HCT116 (cell line): Measurements from ENCODE around the gene DBET.
"Not testable (repeated sequence)": the region's sequence is repeated elsewhere in the genome, so short reads cannot be mapped to it uniquely, and the experiment has no call there.

Experiments
- CTCF ChIP-seq, 3 experiments: fragments of 200-600 bp in 1 of 3; sonication (generic) in 1 of 3; IDR thresholded peaks in 2 of 3; conservative IDR thresholded peaks in 1 of 3; 2 replicates each; pipeline ENCODE4 v1.5.1; 2012 to 2017; ENCODE audit warnings: low read depth in 2 of 3, low read length in 2 of 3, antibody characterized with exemption in 1 of 3, borderline replicate concordance in 1 of 3, control low read depth in 1 of 3, mild to moderate bottlenecking in 1 of 3, mixed read lengths in 1 of 3, mixed run types in 1 of 3, moderate library complexity in 1 of 3; ENCODE audit not compliant: insufficient read depth in 1 of 3
- POLR2A ChIP-seq: IDR thresholded peaks from 2 replicates; pipeline ENCODE4 v1.7.0; 2011; ENCODE audit warnings: borderline replicate concordance; ENCODE audit not compliant: insufficient read depth, insufficient read length; ENCODE audit errors: extremely low read depth

- not testable (repeated sequence) for TF ChIP-seq CTCF (IDR thresholded peaks at IDR 0.05 in 2 of 3, conservative IDR thresholded peaks at IDR 0.05 in 1 of 3; ENCODE audit: borderline replicate concordance in 1 of 3, insufficient read depth in 1 of 3, low read depth in 2 of 3, low read length in 2 of 3); POLR2A
These were observed 31.0 kb downstream of the DBET start for GRCh38 chr4:190095335-190095734.
